Endothelial cell of umbilical vein (primary cell): ENCODE data around the gene ARL2BP. TPM values are rescaled to one million over a fixed set of nuclear protein-coding genes. Genes with fewer than 3 reads are reported as not detected.

Source experiments
- BruUV-seq: library from RNA; stranded (reverse); fragments of 400-500 nt; replicated peaks from 2 replicates; lab custom pipeline; 2021; lab: Mats Ljungman, UMichigan
- CTCF ChIA-PET: fragments of 300-600, 350-600 bp; sonication (Branson Sonifier 250); formaldehyde crosslinking; loops from one replicate; lab custom pipeline; 2021; ENCODE audit warnings: antibody characterized with exemption, inconsistent platforms; lab: Charles Lee
- POLR2A ChIA-PET: fragments of 300-600, 350-600 bp; sonication (Branson Sonifier 250); formaldehyde crosslinking; loops from one replicate; lab custom pipeline; 2021; ENCODE audit warnings: antibody characterized with exemption, inconsistent platforms; lab: Charles Lee
- DNase-seq: peaks from one replicate; pipeline ENCODE4 v3.0.0-alpha.2; 2011; ENCODE audit warnings: low read depth, low spot score
- FAIRE-seq: peaks from 2 replicates; lab custom pipeline; 2011; peaks lifted over from hg19 to GRCh38; lab: Jason Lieb, UNC
- H2AFZ ChIP-seq: 2 replicates; pipeline ENCODE4 v1.6.0; 2012; ENCODE audit warnings: low read depth, low read length, control low read depth, inconsistent platforms
- H3K27ac ChIP-seq: 2 replicates; pipeline ENCODE4 v1.5.1; 2011; ENCODE audit warnings: low read depth, mild to moderate bottlenecking, control low read depth, low read length, moderate library complexity; ENCODE audit not compliant: insufficient read depth
- H3K27me3 ChIP-seq, 2 experiments: 2 replicates each; pipeline versions ENCODE4 v1.6.0 to v1.6.1; 2011; ENCODE audit warnings: low read length in 2 of 2, mixed read lengths in 1 of 2; ENCODE audit not compliant: control insufficient read depth in 2 of 2, insufficient read depth in 2 of 2
- H3K36me3 ChIP-seq, 2 experiments: 2 replicates in 1 of 2; 3 replicates in 1 of 2; pipeline ENCODE4 v1.5.1; 2011; ENCODE audit warnings: low read length in 2 of 2, mild to moderate bottlenecking in 1 of 2, moderate library complexity in 1 of 2; ENCODE audit not compliant: control insufficient read depth in 2 of 2, insufficient read depth in 2 of 2; ENCODE audit errors: extremely low read depth in 1 of 2
- H3K4me1 ChIP-seq: 3 replicates; pipeline ENCODE4 v1.5.1; 2011; ENCODE audit warnings: mild to moderate bottlenecking, low read length; ENCODE audit not compliant: control insufficient read depth, insufficient read depth; ENCODE audit errors: extremely low read depth
- H3K4me2 ChIP-seq: 2 replicates; pipeline ENCODE4 v1.6.1; 2011; ENCODE audit warnings: low read length, control low read depth, mixed read lengths; ENCODE audit not compliant: insufficient read depth
- H3K4me3 ChIP-seq, 3 experiments: fragments of 200-600 bp in 1 of 3; sonication (generic), shearing (Covaris generic) in 1 of 3; replicated peaks in 1 of 3; 2 replicates each; pipeline ENCODE4 v1.5.1; 2011 to 2016; ENCODE audit warnings: control low read depth in 3 of 3, low read length in 3 of 3, mild to moderate bottlenecking in 2 of 3, inconsistent platforms in 1 of 3, low read depth in 1 of 3, moderate library complexity in 1 of 3; ENCODE audit not compliant: insufficient read depth in 1 of 3
- H3K79me2 ChIP-seq: 2 replicates; pipeline ENCODE4 v1.6.0; 2012; ENCODE audit warnings: low read length, inconsistent platforms; ENCODE audit not compliant: control insufficient read depth, insufficient read depth
- H3K9ac ChIP-seq: replicated peaks from 2 replicates; pipeline ENCODE3; 2011; ENCODE audit warnings: low read length, control low read depth; ENCODE audit not compliant: insufficient read depth; ENCODE audit errors: extremely low read depth
- H3K9me1 ChIP-seq: replicated peaks from 3 replicates; pipeline ENCODE4 v1.6.0; 2011; ENCODE audit warnings: mild to moderate bottlenecking, low read length; ENCODE audit not compliant: control insufficient read depth, insufficient read depth; ENCODE audit errors: extremely low read depth
- H3K9me3 ChIP-seq: replicated peaks from 2 replicates; pipeline ENCODE4 v1.5.1; 2012; ENCODE audit warnings: low read length, inconsistent platforms; ENCODE audit not compliant: control insufficient read depth, insufficient read depth
- H4K20me1 ChIP-seq: replicated peaks from 2 replicates; pipeline ENCODE3; 2011; ENCODE audit warnings: mild to moderate bottlenecking, low read length; ENCODE audit not compliant: control insufficient read depth, insufficient read depth; ENCODE audit errors: extremely low read depth
- CTCF ChIP-seq, 2 donors: IDR thresholded peaks; 1 replicate in 1 of 2; 2 replicates in 1 of 2; pipeline ENCODE4 v1.5.1; 2011; ENCODE audit warnings: low read length in 2 of 2, mild to moderate bottlenecking in 2 of 2, moderate library complexity in 2 of 2, control low read depth in 1 of 2, inconsistent platforms in 1 of 2, low read depth in 1 of 2; ENCODE audit not compliant: insufficient read depth in 1 of 2; ENCODE audit errors: extremely low read depth in 1 of 2
- FOS ChIP-seq: IDR thresholded peaks from 2 replicates; pipeline ENCODE4 v1.6.1; 2011; ENCODE audit warnings: mild to moderate bottlenecking, low read length, moderate library complexity, borderline replicate concordance; ENCODE audit not compliant: insufficient read depth
- GATA2 ChIP-seq: IDR thresholded peaks from 2 replicates; pipeline ENCODE4 v1.7.0; 2011; ENCODE audit warnings: low read depth, mild to moderate bottlenecking, moderate library complexity, mixed read lengths, low read length; ENCODE audit not compliant: insufficient read length, insufficient read depth
- JUN ChIP-seq: IDR thresholded peaks from 2 replicates; pipeline ENCODE4 v1.6.1; 2011; ENCODE audit warnings: borderline replicate concordance, low read depth; ENCODE audit not compliant: insufficient read length, insufficient read depth
- POLR2AphosphoS5 ChIP-seq: IDR thresholded peaks from 2 replicates; pipeline ENCODE4 v1.6.1; 2012; ENCODE audit warnings: low read depth, mild to moderate bottlenecking, control low read depth, low read length, moderate library complexity; ENCODE audit not compliant: insufficient read depth
- dilution Hi-C: fragments of 300-500 bp; cut with MboI; formaldehyde crosslinking; loops from one replicate; pipeline ENCODE4 v1.15.0; 2019; ENCODE audit warnings: low sequenced_read_pairs; ENCODE audit not compliant: extremely low pct_ligation_motif_present
- intact Hi-C: fragments of 100-400 bp; cut with micrococcal nuclease; formaldehyde crosslinking; loops from one replicate; pipeline ENCODE4 v1.10.0; 2022
- polyA plus RNA-seq, 4 experiments: library from polyadenylated mRNA; depleted of rRNA in 3 of 4; stranded (reverse) in 3 of 4; unstranded in 1 of 4; fragments of >200 nt; gene quantifications; 2 replicates each; pipeline versions ENCODE4 v1.2.1 to v1.2.3, GENCODE V29; 2011 to 2012; ENCODE audit warnings: missing spikeins in 1 of 4
- total RNA-seq: library from RNA; stranded (reverse); gene quantifications from 2 replicates; pipeline ENCODE4 v1.2.3, GENCODE V29; 2021

The ARL2BP gene
- total and polyA plus RNA-seq, 2 donors (not counting 3 experiments of a cell fraction or from before 2014, with no cell fraction given): 80.4 to 111 TPM

DNA sequence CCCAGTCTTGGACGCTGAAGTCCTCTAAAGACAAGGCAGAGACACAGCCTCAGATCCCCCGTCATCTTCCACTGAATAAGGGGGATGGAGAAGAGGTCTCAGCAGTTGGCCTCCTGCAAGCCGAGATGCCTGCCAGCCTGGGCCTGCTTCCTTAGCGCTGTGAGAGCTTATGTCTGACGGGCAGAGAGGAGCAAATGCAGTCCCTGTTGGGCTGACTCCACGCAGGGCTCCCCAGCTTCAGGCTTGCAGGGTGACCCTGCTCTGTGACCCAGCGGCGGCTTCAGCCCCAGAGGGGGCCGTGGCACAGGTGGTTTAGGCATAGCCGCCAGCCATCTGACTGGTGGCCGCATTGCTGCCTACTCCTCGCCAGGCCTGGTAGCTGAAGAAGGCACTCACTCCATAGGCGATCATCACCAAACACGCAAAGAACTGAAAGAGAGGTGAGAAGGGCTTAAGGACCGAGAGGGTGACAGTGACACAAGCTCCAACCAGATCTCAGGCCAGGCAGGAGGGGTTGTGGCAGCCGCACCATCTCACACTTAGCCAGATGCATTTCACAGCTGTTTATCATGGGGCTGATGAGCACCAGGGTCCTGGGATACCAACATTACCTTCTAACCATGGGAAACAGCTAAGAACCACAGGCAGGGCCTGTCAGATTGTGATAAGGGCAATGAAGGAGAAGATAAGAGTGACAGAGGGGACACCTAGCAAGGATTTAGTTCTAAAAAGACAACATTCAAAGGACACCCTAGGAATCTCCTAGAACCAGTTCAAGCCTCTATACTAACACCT, 11.7 kb downstream of the ARL2BP start:
- Histone ChIP-seq H3K79me2 (no peaks in the 10 kb centered on the region), H4K20me1 (no peaks in the 10 kb centered on the region), H3K27me3 (no peaks in the 10 kb centered on the region), H2AFZ (no peak overlapping the region), H3K9me3 (no peaks in the 10 kb centered on the region), H3K36me3 (peaks cover 0 to 6% of the 10 kb centered on the region in 2 experiments), H3K4me3 (no peak overlapping the region), H3K4me1 (peaks cover 24% of the 10 kb centered on the region), H3K9ac (no peak overlapping the region), H3K9me1 (no peaks in the 10 kb centered on the region), H3K4me2 (no peak overlapping the region), H3K27ac (no peak overlapping the region)
- no peak for TF ChIP-seq POLR2AphosphoS5
- no peak for TF ChIP-seq FOS
- TF ChIP-seq JUN: no peak
- TF ChIP-seq GATA2: no peak
- no peak for TF ChIP-seq CTCF (IDR thresholded peaks at IDR 0.05; ENCODE audit: extremely low read depth in 1 of 2, insufficient read depth in 1 of 2, low read depth in 1 of 2, low read length in 2 of 2)
- FAIRE-seq (no peak), DNase-seq (no peak)
- dilution Hi-C loops (no loop called here), intact Hi-C loops (no loop called here)
- CTCF ChIA-PET: interaction anchor here (1.3 kb wide), 1 partner anchor 12 kb away, joined by 5 read pairs; the partner anchor contains the start of gene ARL2BP
- BruUV-seq: no TSS peak
- POLR2A ChIA-PET: no interaction called here
